NCI-H187 treated with DMSO at 0.1 percent for 48 hours (cell line): ENCODE data around the gene MYO9B.

Source experiments
- DNase-seq: peaks from one replicate; lab custom pipeline; 2025; lab: John Stamatoyannopoulos, UW

MYO9B gene

GRCh38 chr19:17213334-17213733 is 137.8 kb downstream of the MYO9B start:
- no peak for DNase-seq

GRCh38 chr19:17214508-17215126 is 139.0 kb downstream of the MYO9B start:
- DNase-seq, result no peak

GRCh38 chr19:17215127-17215971 is 139.8 kb downstream of the MYO9B start, which contains the start of gene USE1:
Gene USE1 (plus strand): TSS chr19:17215357. CDS start chr19:17215406, 49 bp downstream.
- peak; percentile 19 for DNase-seq

- DNase-seq, result no peak
Observed at GRCh38 chr19:17216058-17216670, 140.6 kb downstream of the MYO9B start.

- DNase-seq, result no peak
Observed at GRCh38 chr19:17219286-17219685, 143.7 kb downstream of the MYO9B start.

GRCh38 chr19:17220207-17220758 is 144.7 kb downstream of the MYO9B start:
- DNase-seq, result no peak

- DNase-seq, result no peak
Observed at GRCh38 chr19:17225053-17225452, 149.5 kb downstream of the MYO9B start.

GRCh38 chr19:17226002-17226933 is 150.7 kb downstream of the MYO9B start, which contains the start of gene OCEL1:
Gene OCEL1 (plus strand): TSS chr19:17226226. CDS start chr19:17226248, 22 bp downstream.
- peak; percentile 52 for DNase-seq

GRCh38 chr19:17227798-17228367 is 152.3 kb downstream of the MYO9B start:
- DNase-seq, result no peak

GRCh38 chr19:17229890-17230289 is 154.3 kb downstream of the MYO9B start:
- no peak for DNase-seq

GRCh38 chr19:17232258-17232657 is 156.7 kb downstream of the MYO9B start:
- DNase-seq, result no peak

DNA sequence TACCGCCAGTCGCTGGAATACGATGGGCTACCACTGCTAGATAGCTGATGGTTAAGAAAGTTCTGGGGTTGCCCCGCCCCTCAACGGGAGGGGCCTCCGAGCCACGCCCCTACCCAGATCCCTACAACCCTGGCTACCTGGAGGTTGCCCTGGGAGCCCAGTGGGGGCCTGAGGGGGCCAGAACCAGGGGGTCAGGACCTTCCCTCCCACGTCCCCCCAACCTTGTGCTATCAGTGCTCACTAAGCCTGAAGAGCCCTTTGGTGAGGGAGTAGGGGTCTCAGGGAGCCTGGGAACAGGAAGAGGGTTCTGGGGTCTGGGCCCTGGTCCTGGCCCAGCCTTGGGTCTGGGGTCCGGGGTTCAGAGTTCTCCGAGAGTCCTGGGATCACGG is 159.3 kb downstream of the MYO9B start:
- DNase-seq, result no peak

GRCh38 chr19:17235300-17235970 is 159.9 kb downstream of the MYO9B start:
- no peak for DNase-seq

DNA sequence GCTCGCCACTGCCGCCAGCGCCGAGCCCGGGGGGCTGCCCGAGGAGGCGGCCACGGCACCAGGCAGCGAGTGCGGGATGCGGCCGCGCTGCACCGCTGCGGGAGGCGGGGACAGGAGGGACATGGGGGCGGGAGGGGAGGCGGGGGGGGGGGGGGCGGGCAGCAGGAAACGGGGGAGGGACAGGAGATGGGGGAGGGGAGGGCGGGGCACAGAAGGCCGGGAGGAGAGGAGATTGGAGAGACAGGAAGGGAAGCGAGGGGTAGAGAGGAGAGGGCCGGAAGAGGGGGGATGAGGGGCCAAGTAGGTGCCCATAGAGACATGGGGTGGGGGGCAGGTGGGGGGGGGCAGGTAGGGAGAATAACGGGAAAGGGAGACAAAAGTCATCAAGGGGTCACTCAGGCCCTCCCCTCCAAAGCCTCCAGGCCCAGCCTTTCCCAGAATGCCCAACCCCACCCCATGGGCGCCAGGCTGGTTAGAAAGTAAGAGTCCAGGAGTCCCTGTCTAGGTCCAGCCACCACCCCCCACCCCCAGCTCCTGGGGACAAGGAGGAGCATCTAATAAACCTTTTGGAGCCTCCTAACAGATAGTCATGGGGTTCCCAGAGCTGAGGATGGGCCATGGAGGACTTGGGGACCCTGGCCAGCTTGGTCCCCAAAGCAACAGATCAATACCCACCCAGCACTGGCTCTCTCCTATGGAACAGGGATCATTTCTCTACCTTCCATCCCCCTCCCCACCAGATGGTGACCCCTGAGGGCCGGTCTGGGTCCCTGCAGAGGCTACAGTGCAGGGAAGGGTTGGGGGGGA is 160.6 kb downstream of the MYO9B start:
- no peak for DNase-seq

DNA sequence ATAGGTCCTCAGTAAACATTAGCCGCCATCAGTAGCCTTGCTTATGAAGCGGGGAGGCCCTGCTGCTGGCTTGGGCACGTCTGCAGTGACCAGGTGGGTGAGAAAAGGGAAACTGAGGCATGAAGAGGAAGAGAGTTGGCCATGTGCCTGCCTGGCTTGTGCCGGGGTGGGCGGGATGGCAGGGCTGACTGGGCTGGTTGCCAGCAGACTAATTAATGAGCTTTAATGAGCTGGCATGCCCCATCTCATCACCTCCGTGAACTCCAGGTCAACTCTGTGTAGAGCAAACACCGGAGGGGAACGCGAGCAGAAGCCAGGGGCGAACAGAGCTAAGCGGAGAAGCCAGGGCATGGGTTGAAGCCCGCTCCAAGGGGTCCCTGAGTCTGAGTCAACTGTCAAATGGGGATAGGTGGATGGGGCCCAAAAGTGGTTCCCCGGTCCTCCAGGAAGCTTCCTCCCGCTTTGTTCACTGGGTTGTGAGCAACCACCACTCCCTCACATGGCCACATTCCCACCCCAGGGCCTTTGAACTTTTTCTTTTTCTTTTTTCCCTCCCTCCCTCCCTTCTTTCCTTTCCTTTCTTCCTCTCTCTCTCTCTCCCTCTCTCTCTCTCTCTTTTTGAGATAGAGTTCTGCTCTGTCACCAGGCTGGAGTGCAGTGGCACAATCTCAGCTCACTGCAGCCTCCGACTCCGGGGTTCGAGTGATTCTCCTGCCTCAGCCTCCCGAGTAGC is 161.4 kb downstream of the MYO9B start:
- DNase-seq, result no peak

- DNase-seq, result no peak
Observed at GRCh38 chr19:17237747-17238706, 162.4 kb downstream of the MYO9B start.

- no peak for DNase-seq
Observed at GRCh38 chr19:17240062-17240752, 164.6 kb downstream of the MYO9B start.
